WERI-Rb-1 (cell line): Measurements from ENCODE around the gene C11orf21.

Experiments used
- DNase-seq: peaks from one replicate; pipeline ENCODE4 v3.0.0-alpha.2; 2020
- H3K27ac ChIP-seq: fragments of 250-450 bp; sonication (Bioruptor Pico); 2 replicates; pipeline ENCODE4 v1.5.1; 2020; ENCODE audit warnings: mild to moderate bottlenecking, moderate library complexity
- H3K27me3 ChIP-seq: fragments of 250-450 bp; sonication (Bioruptor Pico); 2 replicates; pipeline ENCODE4 v1.5.1; 2021; ENCODE audit warnings: mild to moderate bottlenecking, low read depth, moderate library complexity; ENCODE audit not compliant: insufficient read depth, severe bottlenecking
- H3K36me3 ChIP-seq: fragments of 250-450 bp; sonication (Bioruptor Pico); 2 replicates; pipeline ENCODE4 v1.5.1; 2020; ENCODE audit warnings: mild to moderate bottlenecking, moderate library complexity
- H3K4me3 ChIP-seq: 2 replicates; pipeline ENCODE4 v1.5.1; 2011; ENCODE audit warnings: low read depth, mild to moderate bottlenecking, control low read depth, low read length
- H3K9me3 ChIP-seq: fragments of 250-450 bp; sonication (Bioruptor Pico); 2 replicates; pipeline ENCODE4 v1.5.1; 2021; ENCODE audit warnings: mild to moderate bottlenecking, moderate library complexity; ENCODE audit not compliant: severe bottlenecking
- TF ChIP-seq, protein P1 (sequence below): IDR thresholded peaks from 2 replicates; pipeline ENCODE4 v1.5.1; 2011; ENCODE audit warnings: low read depth, mild to moderate bottlenecking, control low read depth, inconsistent platforms, low read length

The C11orf21 gene

GRCh38 chr11:2319791-2320472, 18.2 kb upstream of the C11orf21 start:
- no peak overlapping the region for H3K4me3 ChIP-seq
- H3K27ac ChIP-seq, result no peak overlapping the region
- H3K36me3 ChIP-seq, result no peaks in the 10 kb centered on the region
- TF ChIP-seq, protein P1, sequence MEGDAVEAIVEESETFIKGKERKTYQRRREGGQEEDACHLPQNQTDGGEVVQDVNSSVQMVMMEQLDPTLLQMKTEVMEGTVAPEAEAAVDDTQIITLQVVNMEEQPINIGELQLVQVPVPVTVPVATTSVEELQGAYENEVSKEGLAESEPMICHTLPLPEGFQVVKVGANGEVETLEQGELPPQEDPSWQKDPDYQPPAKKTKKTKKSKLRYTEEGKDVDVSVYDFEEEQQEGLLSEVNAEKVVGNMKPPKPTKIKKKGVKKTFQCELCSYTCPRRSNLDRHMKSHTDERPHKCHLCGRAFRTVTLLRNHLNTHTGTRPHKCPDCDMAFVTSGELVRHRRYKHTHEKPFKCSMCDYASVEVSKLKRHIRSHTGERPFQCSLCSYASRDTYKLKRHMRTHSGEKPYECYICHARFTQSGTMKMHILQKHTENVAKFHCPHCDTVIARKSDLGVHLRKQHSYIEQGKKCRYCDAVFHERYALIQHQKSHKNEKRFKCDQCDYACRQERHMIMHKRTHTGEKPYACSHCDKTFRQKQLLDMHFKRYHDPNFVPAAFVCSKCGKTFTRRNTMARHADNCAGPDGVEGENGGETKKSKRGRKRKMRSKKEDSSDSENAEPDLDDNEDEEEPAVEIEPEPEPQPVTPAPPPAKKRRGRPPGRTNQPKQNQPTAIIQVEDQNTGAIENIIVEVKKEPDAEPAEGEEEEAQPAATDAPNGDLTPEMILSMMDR, result no peak
- H3K27me3 ChIP-seq, result peaks cover 22% of the 10 kb centered on the region
- H3K9me3 ChIP-seq, result no peaks in the 10 kb centered on the region
- DNase-seq, result no peak

DNA sequence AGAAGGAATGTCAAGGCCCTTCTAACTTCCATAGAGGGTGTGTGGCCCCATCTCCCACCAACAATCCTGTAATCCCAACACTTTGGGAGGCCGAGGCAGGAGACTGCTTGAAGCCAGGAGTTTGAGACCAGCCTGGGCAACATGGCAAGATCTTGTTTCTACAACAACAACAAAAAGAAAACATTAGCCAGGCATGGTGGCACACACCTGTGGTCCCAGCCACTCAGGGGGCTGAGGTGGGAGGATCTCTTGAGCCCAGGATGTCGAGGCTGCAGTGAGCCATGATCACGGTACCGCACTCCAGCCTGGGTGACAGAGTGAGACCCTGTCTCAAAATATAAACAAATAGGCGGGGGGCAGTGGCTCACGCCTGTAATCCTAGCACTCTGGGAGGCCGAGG, 17.0 kb upstream of the C11orf21 start:
- H3K9me3 ChIP-seq, result no peaks in the 10 kb centered on the region
- H3K36me3 ChIP-seq, result no peaks in the 10 kb centered on the region
- H3K27me3 ChIP-seq, result peaks cover 22% of the 10 kb centered on the region
- no peak for DNase-seq
- TF ChIP-seq, protein P1, result no peak
- no peak overlapping the region for H3K27ac ChIP-seq
- H3K4me3 ChIP-seq, result no peak overlapping the region

DNA sequence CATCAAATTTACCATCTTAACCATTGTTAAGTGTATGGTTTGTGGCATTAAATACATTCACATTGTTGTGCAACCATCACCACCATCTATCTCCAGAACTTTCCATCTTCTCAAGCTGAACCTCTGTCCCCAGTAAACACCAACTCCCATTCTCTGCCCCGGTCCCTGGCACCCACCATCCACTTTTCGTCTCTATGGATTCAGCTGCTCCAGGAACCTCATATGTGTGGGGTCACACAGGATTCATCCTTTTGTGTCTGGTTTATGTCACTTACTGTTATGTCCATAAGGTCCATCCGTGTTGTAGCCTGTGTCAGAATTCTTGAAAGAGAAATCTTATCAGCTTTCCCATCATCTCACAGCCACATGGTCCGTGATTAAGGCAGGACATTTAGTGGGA, 16.4 kb upstream of the C11orf21 start:
- no peak overlapping the region for H3K27ac ChIP-seq
- H3K4me3 ChIP-seq, result no peak overlapping the region
- TF ChIP-seq, protein P1, result no peak
- no peaks in the 10 kb centered on the region for H3K36me3 ChIP-seq
- H3K9me3 ChIP-seq, result no peaks in the 10 kb centered on the region
- H3K27me3 ChIP-seq, result peaks cover 22% of the 10 kb centered on the region
- DNase-seq, result no peak

- no peaks in the 10 kb centered on the region for H3K9me3 ChIP-seq
- no peaks in the 10 kb centered on the region for H3K36me3 ChIP-seq
- DNase-seq, result no peak
- H3K27ac ChIP-seq, result no peak overlapping the region
- TF ChIP-seq, protein P1, result no peak
- H3K4me3 ChIP-seq, result no peak overlapping the region
- H3K27me3 ChIP-seq, result peaks cover 22% of the 10 kb centered on the region
Observed at GRCh38 chr11:2317354-2318050, 15.8 kb upstream of the C11orf21 start.

DNA sequence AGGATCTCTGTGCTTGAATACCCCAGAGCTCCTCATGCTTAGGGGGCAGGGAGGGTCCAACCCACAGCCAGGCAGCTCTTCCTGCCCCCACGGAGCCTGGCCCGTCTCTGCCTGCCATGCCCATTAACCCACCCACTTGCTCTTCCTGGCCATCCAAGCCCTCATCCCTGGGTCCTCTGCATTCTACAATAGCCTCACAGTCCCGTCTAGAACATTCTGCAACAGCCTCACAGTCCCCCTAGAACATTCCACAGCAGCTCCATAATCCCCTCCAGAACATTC, 15.2 kb upstream of the C11orf21 start:
- no peak overlapping the region for H3K4me3 ChIP-seq
- TF ChIP-seq, protein P1, result no peak
- no peak overlapping the region for H3K27ac ChIP-seq
- no peaks in the 10 kb centered on the region for H3K9me3 ChIP-seq
- no peaks in the 10 kb centered on the region for H3K36me3 ChIP-seq
- DNase-seq, result no peak
- H3K27me3 ChIP-seq, result peaks cover 22% of the 10 kb centered on the region
